Activated T-cell treated with anti-CD3 and anti-CD28 coated beads, Interleukin-2, amount 50 U/mL, for 1 hour (primary cell): Measurements from ENCODE around the gene XYLT1.

Source experiments
- DNase-seq: peaks from one replicate; pipeline ENCODE4 v3.0.0-alpha.2; 2020

Gene XYLT1

DNA sequence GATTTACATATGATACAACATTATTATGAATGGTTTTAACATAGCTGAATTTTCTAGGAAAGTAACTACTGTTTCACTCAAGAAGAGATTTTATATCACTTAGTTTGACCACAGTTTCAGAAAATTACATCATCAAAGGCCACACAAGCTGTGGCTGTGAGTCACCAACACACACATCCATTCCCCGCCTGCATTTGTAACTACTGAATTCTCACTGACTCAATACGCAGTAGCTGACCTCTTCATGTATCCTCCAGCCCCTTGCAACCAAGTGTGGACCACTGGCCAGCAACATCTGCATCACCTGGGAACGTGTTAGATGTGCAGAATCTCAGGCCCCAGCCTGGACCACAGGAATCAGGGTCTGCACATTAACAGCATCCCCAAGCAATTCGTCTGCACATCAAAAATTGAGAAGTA lies 197.6 kb downstream of the XYLT1 start:
- no peak for DNase-seq

- DNase-seq, result no peak
Measured at GRCh38 chr16:17272716-17273115, 198.0 kb downstream of the XYLT1 start.

GRCh38 chr16:17271687-17272086 lies 199.1 kb downstream of the XYLT1 start:
- no peak for DNase-seq

GRCh38 chr16:17270683-17271109 lies 200.1 kb downstream of the XYLT1 start:
- DNase-seq, result no peak

DNA sequence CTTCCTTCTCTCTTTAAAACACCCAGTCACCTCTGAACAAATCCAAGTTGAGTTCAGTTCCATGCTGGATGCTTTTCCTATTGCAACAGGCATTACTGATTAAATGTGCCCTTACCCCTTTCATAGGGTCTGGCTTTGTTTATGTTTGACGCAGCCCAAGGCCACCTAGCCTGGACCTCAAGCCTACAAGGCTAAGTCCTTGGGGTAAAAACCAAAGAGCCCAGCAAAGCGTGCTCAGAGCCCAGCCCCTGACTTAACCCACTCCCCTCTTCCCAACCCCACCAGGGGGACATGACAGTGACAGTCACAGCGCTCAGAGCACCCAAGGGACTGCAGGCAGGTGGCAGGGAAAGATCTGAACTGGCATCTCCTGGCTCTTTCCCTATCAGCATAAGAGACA lies 200.6 kb downstream of the XYLT1 start:
- no peak for DNase-seq

DNA sequence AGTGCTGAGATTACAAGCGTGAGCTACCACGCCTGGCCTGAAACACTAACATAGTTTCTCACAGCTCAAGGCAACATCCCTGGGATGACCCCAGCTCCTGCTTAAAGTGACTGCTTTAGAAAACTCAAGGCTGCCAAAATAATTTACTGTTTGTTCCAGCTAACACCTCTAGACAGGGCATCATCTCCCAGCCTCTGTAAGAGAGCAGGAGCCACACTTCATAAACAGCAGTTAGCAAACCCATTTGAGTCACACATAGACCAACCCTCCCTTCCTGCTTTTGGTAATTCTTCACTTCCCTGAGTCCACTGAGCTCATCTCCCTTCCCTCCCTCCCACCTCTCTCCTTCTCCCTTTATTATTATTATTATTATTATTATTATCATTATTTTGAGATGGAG lies 201.3 kb downstream of the XYLT1 start:
- DNase-seq, result no peak

DNA sequence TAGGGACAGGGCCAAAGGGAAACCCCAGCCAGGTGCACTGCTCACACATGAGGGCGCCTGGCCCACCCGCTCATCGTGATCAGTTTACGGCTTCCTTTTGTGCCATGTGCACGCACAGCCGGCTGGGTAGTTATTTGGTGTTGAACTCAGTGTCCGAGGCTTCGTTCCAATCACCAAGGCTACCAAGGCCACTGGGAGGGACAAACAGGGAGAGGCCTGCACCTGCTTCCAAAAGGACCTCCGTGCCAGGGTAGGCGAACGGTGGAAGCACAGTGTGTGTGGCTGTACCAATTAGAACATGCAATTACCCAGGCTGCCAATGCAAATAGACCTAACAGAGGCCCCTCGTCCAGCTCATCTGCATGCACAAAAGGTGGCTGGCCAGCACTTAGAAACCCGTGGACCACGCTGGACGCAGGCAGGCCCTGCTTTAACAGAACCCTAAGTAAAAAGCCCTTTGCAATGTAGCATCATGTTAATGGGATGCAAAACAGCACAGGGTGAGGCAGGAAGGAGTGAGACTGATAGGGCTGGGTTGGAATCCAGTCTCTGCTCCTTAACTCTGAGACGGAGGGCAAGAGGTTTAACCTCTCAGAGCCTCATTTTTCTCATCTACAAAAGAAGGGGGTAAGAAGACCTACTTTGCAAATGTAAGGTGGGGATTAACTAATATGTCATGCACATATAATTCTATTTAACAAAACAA lies 204.0 kb downstream of the XYLT1 start:
- no peak for DNase-seq

DNA sequence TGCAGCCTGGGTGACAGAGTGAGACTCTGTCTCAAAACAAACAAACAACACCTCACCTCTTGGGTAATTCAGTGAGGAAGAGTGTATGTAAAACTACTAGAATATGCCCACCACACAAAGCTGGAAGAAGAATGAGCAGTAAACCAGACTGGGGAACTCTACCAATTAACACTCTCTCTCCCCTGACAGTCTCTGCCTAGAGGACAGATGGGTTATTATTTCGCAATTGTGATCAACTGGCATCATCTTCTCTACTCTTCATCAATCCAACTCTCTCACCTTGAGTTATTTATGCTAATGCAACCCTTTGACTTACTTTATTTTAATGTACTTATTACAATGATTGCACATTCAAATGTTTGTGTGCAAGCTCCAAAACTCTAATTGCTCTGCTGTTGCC lies 205.6 kb downstream of the XYLT1 start:
- no peak for DNase-seq

- DNase-seq, result no peak
Measured at GRCh38 chr16:17261197-17261858, 209.4 kb downstream of the XYLT1 start.

DNA sequence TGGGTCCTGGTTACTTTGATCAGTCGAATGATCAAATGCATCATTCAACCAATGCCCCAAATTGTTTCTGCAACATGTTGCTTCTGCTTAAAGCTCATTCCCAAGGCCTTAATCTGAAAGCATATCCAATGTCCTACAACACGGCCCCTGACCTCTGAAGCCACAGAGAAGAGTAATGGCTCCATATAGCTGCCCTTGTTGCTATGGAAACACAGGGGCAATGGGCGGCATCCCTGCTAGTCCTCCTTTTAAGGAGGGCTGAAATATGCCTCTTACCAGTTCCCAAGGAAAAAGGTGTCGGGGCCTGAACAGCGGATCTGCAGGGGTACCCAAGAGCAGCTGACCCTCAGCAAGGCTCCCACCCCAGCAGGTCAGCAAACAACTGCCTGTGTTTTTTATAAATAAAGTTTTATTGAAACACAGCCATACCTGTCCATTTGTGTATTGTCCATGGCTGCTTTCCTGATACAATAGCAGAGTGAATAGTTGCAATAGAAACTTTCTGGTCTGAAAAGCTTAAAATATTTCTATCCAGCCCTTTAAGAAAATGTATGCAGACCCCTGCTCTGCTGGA lies 210.4 kb downstream of the XYLT1 start:
- DNase-seq, result no peak

- no peak for DNase-seq
Measured at GRCh38 chr16:17259751-17260270, 210.9 kb downstream of the XYLT1 start.

- no peak for DNase-seq
Measured at GRCh38 chr16:17258848-17259713, 211.7 kb downstream of the XYLT1 start.

GRCh38 chr16:17258077-17258599 lies 212.6 kb downstream of the XYLT1 start:
- DNase-seq, result no peak

GRCh38 chr16:17257426-17258023 lies 213.2 kb downstream of the XYLT1 start:
- DNase-seq, result no peak

DNA sequence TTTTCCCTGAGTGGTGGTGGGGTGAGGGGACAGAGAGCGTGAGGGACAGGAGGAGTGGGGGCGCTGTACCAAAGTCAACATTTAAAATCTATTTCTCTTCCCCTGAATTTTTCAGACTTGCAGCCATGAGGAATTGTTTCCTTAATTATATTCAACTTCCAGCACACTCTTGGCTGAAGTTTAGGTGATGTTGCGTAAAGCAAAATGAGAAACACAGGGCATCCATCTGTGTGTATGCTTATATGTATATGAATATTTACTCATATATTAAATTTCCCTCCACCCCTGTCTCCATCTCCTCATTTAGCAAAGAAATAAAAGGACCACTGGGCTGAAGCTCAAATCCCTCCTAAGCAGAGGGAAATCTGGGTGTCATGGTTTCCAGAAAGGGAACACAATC lies 218.1 kb downstream of the XYLT1 start:
- no peak for DNase-seq

- no peak for DNase-seq
Measured at GRCh38 chr16:17252064-17252463, 218.7 kb downstream of the XYLT1 start.

- DNase-seq, result no peak
Measured at GRCh38 chr16:17251496-17251895, 219.3 kb downstream of the XYLT1 start.

GRCh38 chr16:17246974-17247732 lies 223.6 kb downstream of the XYLT1 start:
- DNase-seq, result no peak

DNA sequence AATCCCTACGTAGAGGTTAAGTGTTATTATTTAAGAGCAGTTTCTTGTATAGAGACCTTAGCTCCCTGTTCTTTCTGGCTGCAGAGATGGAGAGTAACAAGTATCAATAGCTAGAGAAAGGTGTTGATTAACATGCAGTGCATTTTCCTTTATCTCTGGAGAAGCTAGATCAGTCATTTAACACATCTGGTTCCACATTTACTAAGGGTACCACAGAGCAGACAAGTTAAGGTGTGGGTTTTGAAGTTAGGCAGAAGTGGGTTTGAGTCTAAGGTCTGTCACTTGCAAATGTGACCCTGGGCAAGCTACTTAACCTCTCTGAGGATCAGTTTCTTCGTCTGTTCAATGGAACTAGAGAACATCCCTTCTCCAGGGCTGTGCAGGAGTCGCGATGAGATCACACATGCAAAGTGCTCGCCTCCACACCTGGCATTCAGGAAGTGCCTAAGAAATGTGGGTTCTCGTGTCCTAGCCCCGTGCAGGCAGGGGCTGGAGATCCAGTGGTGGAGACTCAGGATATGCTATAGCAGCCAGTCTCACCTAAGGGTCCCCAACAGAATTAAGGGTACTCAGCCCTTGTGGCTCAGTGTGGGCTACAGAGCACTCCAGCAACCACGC lies 224.4 kb downstream of the XYLT1 start:
- DNase-seq, result no peak

DNA sequence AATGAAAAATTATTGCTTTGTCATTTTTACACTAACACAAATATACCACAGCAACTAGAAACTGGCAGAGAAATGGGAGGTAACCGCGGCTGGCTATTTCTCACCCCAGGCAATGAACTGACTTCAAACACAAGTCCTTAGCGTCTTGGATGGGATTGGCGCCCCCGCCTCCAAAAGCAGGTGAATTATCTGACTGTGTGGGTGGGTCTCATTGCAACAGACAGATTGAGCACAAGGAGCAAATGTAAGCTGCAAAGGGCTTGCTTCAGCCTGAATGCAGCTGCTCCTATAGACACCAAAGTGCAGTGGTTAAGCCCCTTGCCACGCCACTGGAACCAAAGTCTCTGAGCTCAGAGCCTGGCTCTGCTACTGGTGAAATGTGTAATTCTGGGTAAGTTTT lies 225.0 kb downstream of the XYLT1 start:
- no peak for DNase-seq

DNA sequence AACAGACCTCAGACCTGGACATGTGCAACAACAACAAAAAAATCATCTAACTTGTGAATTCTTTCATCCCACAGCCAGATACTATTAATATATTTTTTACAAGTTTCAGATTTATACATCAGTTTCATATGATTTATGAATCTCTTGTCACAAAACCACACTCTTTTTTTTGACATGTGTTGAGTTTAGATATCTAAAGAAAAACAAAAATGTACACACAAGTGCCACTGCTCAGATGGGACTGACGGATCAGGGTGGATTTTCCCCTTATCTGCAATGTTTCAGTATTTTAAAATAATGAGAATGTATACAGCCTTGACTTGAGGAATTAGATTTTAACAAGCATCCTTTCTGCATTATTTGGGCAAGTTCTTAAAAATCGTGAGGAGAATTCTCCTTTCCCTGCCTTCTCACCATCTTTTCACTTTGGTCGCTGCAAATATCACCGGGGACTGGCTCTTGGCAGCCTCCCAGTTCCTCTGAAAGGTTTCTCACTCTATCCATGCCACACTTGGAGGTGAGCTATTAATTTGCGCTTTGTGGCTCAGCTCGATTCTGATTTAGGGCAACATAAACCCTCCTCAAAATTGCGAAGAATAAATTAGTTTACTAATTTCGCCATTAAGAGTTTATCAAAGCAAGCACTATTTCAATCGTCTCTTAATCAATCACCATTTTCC lies 225.7 kb downstream of the XYLT1 start:
- DNase-seq, result no peak
